GM18867 (cell line): ENCODE data around the gene KDF1.
"Not testable (repeated sequence)": the region's sequence is repeated elsewhere in the genome, so short reads cannot be mapped to it uniquely, and the experiment has no call there.

Experiments
- ATAC-seq: cut with Tn5 transposase; IDR thresholded peaks from one replicate; pipeline ENCODE4 v1.9.1; 2021; ENCODE audit warnings: mild to moderate bottlenecking, moderate library complexity; ENCODE audit not compliant: unreplicated experiment

The KDF1 gene

DNA sequence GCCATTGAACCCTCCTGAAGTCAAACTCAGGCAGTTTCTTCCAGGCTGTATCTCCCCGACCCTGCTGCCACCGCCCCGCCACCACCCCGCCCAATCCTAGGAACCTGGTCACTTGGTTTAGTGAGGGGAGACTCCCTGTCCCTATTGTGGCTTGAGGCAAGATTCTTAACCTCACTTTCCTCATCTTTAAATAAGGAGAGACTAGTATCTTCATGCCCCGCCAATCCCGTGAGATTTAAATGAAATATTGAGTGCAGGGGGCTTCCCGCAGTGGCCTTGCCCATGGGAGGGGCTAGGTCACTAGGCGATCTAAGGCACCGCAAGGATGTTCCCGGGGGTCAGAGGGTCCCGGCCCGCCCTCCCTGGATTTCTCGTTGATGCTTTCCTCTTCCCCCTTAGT lies 998 bp downstream of the KDF1 start:
- no peak for ATAC-seq

DNA sequence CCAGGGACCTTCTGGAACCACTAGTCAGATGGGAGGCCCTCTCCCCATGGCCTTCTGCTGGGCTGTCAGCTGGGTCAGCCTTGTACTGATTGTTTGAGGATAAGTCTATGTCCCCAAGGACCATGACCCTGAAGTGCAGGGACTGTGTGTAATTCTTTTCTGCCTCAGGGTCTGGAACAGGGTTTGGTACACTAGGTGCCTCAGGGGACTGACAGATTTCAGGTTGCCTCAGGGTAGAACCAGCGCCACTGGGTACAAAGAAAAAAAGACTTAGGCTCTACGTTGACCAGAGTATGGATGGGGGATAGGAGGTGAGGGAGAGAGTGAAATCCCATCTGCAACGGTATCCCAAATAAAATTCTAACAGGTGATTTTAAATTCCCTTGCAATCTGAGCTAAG lies 3.0 kb downstream of the KDF1 start:
- no peak for ATAC-seq

DNA sequence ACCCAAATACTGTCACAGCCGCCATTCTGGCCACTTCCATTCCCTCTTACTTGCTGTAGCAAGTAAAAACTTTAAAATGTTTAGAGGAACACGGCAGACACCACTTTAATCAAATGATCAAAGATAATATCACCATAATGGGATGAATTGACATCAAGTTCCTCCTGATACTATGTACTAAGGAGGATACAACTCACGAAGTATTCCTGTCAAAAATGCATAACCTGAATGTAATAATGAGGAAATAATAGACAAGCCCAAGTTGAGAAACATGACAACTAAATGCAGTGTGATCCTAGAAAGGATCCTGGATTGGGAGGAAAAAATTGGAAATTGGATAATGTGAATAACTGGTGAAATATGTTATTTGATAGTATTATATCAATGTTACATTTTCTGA lies 3.9 kb downstream of the KDF1 start:
- no peak for ATAC-seq

DNA sequence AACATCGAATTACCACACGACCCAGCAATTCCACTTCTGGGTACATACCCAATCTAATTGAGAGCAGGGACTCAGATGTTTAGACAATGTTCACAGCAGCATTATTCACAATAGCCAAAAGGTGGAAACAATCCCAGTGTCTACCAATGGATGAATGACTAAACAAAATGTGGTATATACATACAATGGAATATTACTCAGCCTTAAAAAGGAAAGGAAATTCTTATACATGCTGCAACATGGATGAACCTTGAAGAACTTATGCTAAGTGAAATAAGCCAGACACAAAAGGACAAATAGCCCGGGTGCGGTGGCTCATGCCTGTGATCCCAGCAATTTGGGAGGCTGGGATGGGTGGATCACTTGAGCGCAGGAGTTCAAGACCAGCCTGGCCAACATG lies 6.9 kb downstream of the KDF1 start:
- no peak for ATAC-seq

DNA sequence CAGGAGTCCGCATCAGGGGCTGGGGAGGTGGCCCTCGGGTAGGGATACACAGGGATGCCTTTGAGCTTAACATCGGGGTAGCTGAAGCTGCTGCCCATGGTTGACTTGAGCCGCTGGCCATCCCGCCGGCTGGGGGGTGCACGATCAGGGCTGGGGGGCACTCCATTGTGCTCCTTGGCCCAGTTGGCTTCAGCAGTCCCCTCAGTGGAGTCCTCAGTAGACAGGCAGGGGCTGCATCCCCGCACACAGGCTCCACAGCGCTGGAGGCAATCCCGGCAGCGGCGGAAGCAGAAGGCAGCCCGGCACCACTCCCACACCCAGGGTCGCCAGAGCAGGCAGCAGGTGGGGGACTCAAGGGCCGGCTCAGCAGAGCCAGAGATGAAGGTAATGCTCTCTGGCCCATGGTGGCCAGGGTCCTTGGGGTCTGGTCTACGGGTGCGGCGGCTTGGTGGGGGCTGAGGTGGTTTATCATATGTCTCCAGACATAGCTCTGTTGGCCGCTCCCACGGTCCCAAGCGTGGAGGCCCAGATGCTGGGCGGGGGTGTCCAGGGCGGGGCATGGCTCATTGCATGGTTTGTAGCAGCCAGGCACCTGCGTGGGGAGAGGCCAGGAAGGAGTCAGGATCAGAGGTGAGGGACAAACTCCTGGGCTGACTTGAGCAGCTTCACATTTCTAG lies 8.3 kb downstream of the KDF1 start:
- ATAC-seq = no peak

DNA sequence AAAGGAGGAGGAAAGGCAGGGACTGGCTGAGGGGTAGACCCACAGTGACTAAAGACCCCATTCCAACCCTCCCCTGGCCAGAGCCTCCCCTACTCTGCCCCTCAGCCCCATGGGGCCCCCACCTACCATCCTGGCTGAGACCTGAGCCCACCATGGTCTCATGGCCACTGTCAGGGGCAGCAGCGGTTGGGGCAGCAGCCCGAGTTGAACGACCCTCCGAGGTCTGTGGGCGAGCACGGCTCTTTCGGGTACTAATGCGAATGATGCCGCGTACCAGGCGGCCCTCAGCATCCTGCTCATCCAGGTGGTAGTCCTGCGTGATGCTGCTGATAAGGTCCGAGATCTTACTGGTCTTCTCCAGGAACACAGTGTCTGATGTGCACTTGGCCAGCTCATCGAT lies 9.1 kb downstream of the KDF1 start:
- ATAC-seq = no peak

DNA sequence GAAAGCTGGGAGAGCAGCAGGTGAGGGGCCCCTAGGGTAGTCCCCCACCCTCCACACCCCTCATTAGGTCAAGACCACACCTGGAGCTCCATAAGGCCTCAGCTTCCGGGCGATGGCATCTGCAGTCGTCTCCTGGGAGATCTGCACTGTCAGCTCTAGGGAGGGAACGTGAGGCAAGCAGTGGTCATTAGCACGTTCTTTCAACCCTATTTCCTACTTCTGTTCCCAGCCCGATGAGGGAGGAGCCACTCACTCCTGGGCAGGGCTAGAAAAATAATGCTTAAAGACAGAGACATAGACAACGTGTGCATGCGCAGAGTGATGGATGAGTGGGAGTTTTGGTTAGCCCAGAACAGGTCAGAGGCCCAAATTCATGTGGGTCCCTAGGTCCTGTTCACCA lies 9.7 kb downstream of the KDF1 start:
- no peak for ATAC-seq

DNA sequence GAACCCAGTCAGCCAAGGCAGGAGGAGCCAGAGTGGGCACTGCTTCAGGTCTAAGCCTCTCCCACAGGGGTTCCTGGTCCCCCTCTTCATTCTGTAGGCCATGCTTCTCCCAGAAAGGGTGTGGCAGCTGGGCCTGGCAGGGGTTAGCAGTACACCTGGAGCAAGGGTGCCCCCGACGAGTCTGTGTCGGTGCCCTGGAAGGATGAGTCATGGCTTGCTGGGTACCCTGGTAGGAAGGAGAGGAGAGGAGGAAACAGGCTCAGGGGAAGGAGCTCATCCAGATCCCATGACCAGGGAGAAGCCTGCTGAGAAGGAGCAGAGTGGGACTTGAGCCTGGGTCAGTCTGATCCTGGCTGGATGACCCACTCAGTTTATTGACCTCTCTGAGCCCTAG lies 10.3 kb downstream of the KDF1 start:
- ATAC-seq = no peak

DNA sequence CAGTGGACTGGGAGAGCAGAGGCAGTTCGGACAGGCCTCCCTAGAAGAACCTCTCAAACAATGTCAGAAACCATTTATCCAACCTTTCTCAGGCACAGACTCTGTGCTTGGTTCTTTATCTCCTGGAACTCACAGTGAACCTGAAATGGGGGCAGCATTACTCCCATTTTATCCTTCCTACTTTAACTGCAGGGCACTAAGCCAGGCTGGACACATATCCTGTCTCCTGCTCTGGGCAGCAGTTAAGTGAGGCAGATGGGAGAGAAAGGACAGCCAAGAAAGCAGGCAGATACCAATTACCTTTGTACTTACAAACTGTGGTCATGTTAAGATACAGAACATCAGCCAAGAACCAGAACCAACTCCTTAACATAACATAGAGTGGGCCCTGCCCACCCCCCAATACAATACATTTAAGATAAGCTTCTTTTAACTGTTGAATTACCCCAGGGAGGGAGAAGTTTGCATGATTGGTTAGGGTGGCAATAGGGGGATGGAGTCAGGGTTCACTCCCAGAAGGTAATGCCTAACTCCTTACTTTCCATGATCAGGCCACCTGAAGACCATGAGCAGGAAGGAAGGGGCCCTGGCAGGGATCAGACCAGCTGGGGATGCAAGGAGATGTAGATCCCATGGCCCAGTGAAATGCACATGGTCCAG lies 10.9 kb downstream of the KDF1 start:
- no peak for ATAC-seq

DNA sequence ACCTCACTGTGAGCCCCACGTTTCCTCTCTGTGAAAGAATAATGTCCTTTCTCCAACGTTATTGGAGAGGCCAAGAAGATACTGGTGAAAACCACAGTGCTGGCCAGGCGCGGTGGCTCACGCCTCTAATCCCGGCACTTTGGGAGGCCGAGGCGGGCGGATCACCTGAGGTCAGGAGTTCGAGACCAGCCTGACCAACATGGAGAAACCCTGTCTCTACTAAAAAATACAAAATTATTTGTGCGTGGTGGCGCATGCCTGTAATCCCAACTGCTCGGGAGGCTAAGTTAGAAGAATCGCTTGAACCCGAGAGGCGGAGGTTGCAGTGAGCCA lies 11.6 kb downstream of the KDF1 start:
- ATAC-seq = not testable (repeated sequence)

DNA sequence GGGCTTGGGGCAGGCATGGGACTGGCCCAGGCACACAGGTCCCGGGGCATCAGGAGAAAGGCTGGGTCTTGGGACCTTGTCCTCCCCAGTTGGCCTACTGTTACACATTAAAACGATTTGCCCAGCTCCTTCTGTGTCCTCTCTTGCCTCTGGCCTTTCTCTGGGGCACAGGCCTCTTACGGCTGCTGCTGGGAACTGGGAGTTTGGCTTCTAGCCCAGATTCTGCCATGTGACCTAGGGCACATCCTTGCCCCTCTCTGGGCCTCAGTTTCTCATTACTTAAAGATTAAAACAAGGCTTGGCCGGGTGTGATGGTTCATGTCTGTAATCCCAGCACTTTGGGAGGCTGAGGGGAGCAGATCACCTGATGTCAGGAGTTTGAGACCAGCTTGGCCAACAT lies 14.0 kb downstream of the KDF1 start:
- no peak for ATAC-seq

DNA sequence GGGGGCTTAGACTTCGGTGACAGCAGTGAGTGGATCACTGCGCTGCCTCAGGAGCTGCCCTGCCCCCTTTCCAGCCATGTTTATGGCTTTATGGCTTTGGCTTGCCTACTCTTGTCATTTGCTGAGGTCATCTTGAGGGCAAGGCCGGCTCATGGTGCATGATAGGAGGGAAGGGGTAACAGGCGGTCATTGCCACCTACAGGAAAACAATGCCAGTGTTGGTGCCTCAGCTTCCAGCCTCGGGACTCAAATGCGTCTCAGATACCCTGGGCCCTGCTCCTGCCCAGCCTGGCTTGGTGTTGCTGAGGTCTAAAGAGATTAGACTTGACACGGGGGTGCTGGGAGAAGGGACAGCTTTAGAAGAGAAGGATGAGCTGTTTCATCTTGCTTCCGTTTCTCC lies 14.5 kb downstream of the KDF1 start:
- no peak for ATAC-seq

DNA sequence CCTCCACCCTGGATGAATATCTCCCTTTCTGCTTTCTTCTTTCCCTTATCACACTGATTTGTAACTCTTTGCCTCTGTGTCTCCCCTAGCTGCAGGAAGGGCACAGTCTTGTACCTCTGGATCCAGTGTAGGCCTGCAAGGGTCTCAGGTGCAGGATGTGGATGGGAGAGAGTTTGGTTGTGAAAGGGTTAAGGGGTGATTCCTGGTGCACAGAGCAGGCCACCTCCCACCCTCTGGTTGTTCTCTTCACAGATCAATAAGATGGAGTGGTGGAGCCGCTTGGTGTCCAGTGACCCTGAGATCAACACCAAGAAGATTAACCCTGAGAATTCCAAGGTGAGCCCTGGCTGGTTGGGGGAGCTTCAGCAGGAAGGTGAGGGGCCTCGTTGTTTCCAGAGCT lies 15.1 kb downstream of the KDF1 start:
- no peak for ATAC-seq

DNA sequence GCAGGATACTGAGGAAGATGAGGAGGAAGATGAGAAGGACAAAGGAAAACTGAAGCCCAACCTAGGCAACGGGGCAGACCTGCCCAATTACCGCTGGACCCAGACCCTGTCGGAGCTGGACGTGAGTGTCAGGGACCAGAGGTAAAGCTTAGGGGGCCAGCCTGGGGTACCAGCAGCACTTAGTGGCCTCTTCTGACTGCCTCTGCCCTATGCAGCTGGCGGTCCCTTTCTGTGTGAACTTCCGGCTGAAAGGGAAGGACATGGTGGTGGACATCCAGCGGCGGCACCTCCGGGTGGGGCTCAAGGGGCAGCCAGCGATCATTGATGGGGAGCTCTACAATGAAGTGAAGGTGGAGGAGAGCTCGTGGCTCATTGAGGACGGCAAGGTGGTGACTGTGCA lies 17.6 kb downstream of the KDF1 start:
- no peak for ATAC-seq

DNA sequence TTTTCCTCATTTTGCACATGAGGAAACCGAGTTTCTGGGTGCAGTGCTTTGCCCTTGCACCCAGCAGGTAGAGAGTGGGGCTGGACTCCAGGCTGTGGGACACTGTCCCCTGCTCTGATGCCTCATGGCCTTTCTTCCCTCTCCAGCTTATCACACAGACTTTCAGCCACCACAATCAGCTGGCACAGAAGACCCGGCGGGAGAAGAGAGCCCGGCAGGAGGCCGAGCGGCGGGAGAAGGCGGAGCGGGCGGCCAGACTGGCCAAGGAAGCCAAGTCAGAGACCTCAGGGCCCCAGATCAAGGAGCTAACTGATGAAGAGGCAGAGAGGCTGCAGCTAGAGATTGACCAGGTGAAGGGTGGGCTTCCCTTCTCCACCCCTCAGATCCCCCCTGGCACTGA lies 19.0 kb downstream of the KDF1 start:
- no peak for ATAC-seq

DNA sequence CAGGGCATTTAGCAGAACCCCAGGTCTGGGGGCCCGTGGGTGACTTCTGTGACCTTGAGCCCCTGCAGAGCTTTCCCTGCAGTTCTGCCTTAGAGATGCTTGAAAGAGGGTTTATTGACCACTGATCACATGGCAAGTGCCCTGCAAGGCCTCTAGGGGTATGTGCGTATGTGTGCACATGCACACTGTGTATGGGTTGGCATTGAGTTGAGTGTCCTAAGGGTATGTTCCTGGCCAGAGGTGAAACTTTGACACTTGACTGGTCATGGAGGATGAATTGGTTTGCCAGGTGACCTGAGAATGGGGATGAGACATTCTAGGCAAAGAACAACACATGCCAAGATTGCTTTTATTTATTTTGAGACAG lies 21.6 kb downstream of the KDF1 start:
- ATAC-seq = no peak

DNA sequence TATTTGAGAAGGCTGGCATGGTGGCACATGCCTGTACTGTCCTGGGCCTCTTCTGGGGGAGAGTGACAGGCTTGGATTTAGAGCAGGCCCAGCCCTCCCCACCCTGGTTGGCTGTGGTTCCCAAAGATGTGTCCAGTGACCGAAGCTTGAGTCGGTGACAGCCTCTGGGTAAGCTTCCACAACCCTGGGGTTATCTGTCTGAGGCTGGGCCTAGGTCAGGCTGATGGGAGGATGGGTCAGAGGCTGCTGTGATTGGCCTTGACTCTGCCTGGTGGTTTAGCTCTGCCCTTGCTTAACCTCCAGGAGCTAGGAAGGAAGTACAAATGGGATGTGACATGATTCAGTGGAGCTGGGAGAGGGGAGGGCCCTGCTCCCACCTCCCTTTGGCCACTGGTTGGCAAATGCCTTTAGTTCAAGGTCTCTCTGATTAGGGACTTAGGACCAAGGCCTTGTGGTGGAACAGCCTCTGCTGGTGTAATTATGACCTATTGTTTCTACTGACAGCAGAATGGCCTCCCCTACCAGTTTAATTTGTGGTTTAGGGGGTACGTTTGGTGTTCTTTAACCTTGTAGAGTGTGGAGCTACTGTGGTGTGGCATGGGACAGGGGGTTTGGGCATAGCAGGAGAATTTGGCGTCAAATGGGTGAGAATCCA lies 22.1 kb downstream of the KDF1 start:
- ATAC-seq = no peak

DNA sequence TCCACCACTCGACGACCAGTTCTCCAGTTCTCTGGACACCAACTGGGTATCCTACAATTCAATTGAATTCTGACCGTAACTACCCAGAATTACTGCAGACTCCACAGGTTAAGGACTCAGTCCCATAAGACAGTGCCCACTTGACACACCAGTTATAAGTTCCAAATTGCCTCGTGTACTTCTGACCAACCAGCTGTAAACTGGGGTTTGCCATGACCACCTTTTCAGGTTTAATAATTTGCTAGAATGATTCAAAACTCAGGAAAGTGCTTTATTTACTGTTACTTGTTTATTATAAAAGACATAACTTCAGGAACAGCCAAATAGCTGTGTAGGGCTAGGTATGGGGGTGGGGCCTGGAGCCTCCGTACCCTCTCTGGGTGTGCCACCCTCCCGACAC lies 23.4 kb downstream of the KDF1 start:
- ATAC-seq = no peak

DNA sequence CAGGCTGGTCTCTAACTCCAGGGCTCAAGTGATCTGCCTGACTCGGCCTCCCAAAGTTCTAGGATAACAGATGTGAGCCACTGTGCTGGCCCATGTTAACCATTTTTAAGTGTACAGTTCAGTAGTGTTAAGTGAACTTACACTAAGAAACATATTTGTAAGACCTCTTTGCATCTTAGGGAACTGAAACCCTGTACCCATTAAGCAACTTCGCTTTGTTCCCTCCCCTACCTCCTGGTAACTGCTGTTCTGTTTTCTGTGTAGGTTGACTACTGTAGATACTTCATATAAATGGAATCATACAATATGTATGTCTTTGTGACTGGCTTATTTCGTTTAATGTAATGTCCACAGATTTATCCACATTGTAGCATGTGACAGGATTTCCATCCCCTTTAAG lies 27.7 kb downstream of the KDF1 start:
- peak; percentile 54 for ATAC-seq

DNA sequence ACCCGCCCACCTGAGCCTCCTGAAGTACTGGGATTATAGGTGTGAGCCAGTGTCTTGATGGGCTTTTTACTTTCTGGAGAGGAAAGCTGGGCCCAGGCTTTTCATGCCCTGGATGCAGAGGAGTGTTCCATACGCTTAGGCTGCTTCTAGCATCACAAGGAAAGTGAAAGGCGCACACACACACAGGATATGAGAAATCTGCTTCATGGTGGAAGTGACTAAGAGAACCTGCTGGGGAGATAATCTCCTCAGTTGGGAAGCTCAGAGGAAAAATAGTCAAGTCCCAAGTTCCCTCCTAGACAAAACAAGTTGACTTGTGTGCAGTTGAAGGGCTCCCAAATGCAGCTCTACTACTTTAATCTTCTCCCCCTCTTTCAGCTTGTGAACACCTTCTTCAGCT lies 36.6 kb downstream of the KDF1 start:
- no peak for ATAC-seq

DNA sequence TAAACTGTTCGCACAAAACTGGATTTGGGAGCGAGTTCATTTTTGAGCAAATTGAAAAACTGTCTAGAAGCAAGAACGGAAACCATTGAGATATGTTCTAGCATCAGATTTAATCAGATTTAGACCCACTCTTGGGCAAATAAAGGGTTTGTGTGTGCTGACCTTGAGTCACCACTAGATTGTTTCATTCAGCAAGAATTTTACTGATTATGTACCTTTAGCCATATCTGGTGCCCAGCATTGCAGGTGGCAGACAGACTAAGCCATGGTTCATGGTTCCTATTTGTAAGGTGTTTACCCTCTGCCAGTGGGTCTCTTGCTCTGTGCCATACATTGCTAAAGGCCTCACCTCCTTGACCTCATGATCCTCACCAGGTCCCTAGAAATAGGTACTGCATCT lies 37.4 kb downstream of the KDF1 start:
- no peak for ATAC-seq

DNA sequence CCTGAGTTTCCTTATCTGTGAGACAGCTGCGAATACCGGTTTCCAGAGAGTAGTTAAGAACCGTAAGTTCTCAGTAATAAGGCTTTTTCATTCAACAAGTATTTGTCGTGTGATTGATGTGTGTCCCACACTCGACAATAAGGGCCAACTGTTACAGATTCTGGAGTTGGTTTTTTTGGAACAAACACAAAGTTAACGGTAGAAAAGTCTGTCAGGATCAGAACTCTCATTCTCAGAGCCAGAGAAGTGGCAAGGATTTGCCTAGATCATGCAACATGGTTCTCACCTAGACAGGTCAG lies 37.9 kb downstream of the KDF1 start:
- ATAC-seq = no peak
